Frontal cortex (tissue), 4 donors: ENCODE measurements around the gene BAHD1. TPM values are rescaled to one million over a fixed set of nuclear protein-coding genes. Genes with fewer than 3 reads are reported as not detected.

Experiments used
- DNase-seq, 2 donors: peaks; one replicate each; pipeline ENCODE4 v3.0.0; 2012; ENCODE audit warnings: low spot score in 2 of 2
- FAIRE-seq: peaks from 2 replicates; lab custom pipeline; 2012; peaks lifted over from hg19 to GRCh38; lab: Jason Lieb, UNC
- total RNA-seq: library from RNA; depleted of rRNA; stranded (reverse); fragments of >200 nt; gene quantifications from one replicate; pipeline ENCODE4 v1.2.3, GENCODE V29; 2014
- donor health status: control.
- donor health status: control.
- donor health status: control.

Gene BAHD1
- 7.3 TPM for total RNA-seq

GRCh38 chr15:40440743-40441564 is at the start of gene BAHD1:
BAHD1 (plus strand) TSS chr15:40440953; CDS start chr15:40458465, 17,512 bp downstream.
- peak; percentile 100 for DNase-seq
- no peak for FAIRE-seq

GRCh38 chr15:40392986-40393948 is 47.5 kb upstream of the BAHD1 start:
- FAIRE-seq (no peak), DNase-seq (no peak)

GRCh38 chr15:40397688-40398412 is 42.9 kb upstream of the BAHD1 start:
- FAIRE-seq (no peak), DNase-seq (no peak)

- FAIRE-seq, result no peak
- no peak for DNase-seq
Measured at GRCh38 chr15:40398413-40398873, 42.3 kb upstream of the BAHD1 start.

- DNase-seq (no peak), FAIRE-seq (no peak)
Measured at GRCh38 chr15:40399370-40399769, 41.4 kb upstream of the BAHD1 start.

GRCh38 chr15:40405501-40406381 is 35.0 kb upstream of the BAHD1 start, which contains the start of gene IVD:
IVD (plus strand) TSS chr15:40405795; CDS start chr15:40405828, 33 bp downstream.
- FAIRE-seq (peak; percentile 61), DNase-seq (peak; percentile 98 to 99)

- DNase-seq, result no peak
- FAIRE-seq, result no peak
Measured at GRCh38 chr15:40407330-40407990, 33.3 kb upstream of the BAHD1 start.

GRCh38 chr15:40409366-40409765 is 31.4 kb upstream of the BAHD1 start:
- DNase-seq, result no peak
- FAIRE-seq, result no peak

- FAIRE-seq, result no peak
- no peak for DNase-seq
Measured at GRCh38 chr15:40410476-40410875, 30.3 kb upstream of the BAHD1 start.

GRCh38 chr15:40412095-40412759 is 28.5 kb upstream of the BAHD1 start:
- DNase-seq, result no peak
- FAIRE-seq, result no peak

- FAIRE-seq (no peak), DNase-seq (no peak)
Measured at GRCh38 chr15:40413036-40413435, 27.7 kb upstream of the BAHD1 start.

- FAIRE-seq (no peak), DNase-seq (no peak)
Measured at GRCh38 chr15:40414816-40415215, 25.9 kb upstream of the BAHD1 start.

- no peak for DNase-seq
- no peak for FAIRE-seq
Measured at GRCh38 chr15:40415226-40415625, 25.5 kb upstream of the BAHD1 start.

GRCh38 chr15:40416056-40416455 is 24.7 kb upstream of the BAHD1 start:
- no peak for DNase-seq
- no peak for FAIRE-seq

- no peak for FAIRE-seq
- DNase-seq, result no peak
Measured at GRCh38 chr15:40418126-40418525, 22.6 kb upstream of the BAHD1 start.

GRCh38 chr15:40420071-40420713 is 20.6 kb upstream of the BAHD1 start:
- no peak for FAIRE-seq
- DNase-seq, result no peak

- DNase-seq, result no peak
- no peak for FAIRE-seq
Measured at GRCh38 chr15:40420793-40421192, 20.0 kb upstream of the BAHD1 start.
